Measurements from ENCODE around the gene HAUS2.
A peak's percentile ranks its signal among the peaks of the same experiment; 100 is the strongest.

Gene HAUS2

DNA sequence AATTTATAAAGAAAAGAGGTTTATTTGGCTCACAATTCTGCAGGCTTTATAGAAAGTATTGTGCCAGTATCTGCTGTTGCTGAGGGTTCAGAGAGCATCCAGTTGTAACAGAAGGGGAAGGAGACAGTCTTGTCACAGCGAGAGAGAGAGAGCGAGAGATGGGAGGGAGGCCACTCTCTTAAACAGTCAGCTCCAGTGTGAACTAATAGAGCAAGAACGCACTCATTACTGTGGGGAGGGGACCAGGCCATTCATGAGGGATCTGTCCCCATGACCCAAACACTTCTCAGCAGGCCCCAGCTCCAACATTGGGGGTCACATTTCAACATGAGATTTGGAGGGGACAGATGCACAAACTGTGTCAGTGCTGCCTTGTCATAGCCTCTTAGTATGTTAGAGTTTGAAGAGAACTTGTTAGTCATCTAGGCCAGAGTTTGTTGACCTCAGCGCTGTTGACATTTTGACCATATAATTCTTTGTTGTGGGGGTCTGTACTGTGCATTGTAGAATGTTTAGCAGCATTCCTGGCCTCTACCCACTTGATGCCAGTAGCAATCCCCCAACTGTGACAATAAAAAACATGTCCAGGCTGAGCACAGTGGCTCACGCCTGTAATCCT lies 42.1 kb downstream of the HAUS2 start:
- Histone ChIP-seq H3K9me3 (ENCODE audit: severe bottlenecking) (no peaks in the 10 kb centered on the region), H3K36me3 (ENCODE audit: low read depth) (no peaks in the 10 kb centered on the region), H3K27me3 (ENCODE audit: insufficient read depth, poor library complexity, severe bottlenecking) (no peaks in the 10 kb centered on the region), H3K4me1 (ENCODE audit: insufficient read depth, poor library complexity, severe bottlenecking) (no peaks in the 10 kb centered on the region), H3K4me3 (ENCODE audit: severe bottlenecking) (no peak overlapping the region), H3K27ac (ENCODE audit: poor library complexity, severe bottlenecking) (no peak overlapping the region)
- TF ChIP-seq, protein P1, sequence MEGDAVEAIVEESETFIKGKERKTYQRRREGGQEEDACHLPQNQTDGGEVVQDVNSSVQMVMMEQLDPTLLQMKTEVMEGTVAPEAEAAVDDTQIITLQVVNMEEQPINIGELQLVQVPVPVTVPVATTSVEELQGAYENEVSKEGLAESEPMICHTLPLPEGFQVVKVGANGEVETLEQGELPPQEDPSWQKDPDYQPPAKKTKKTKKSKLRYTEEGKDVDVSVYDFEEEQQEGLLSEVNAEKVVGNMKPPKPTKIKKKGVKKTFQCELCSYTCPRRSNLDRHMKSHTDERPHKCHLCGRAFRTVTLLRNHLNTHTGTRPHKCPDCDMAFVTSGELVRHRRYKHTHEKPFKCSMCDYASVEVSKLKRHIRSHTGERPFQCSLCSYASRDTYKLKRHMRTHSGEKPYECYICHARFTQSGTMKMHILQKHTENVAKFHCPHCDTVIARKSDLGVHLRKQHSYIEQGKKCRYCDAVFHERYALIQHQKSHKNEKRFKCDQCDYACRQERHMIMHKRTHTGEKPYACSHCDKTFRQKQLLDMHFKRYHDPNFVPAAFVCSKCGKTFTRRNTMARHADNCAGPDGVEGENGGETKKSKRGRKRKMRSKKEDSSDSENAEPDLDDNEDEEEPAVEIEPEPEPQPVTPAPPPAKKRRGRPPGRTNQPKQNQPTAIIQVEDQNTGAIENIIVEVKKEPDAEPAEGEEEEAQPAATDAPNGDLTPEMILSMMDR (IDR thresholded peaks at IDR 0.05; ENCODE audit: poor library complexity, severe bottlenecking), result no peak
- no peak for DNase-seq (ENCODE audit: low spot score)
- ATAC-seq (ENCODE audit: low read depth), result no peak

DNA sequence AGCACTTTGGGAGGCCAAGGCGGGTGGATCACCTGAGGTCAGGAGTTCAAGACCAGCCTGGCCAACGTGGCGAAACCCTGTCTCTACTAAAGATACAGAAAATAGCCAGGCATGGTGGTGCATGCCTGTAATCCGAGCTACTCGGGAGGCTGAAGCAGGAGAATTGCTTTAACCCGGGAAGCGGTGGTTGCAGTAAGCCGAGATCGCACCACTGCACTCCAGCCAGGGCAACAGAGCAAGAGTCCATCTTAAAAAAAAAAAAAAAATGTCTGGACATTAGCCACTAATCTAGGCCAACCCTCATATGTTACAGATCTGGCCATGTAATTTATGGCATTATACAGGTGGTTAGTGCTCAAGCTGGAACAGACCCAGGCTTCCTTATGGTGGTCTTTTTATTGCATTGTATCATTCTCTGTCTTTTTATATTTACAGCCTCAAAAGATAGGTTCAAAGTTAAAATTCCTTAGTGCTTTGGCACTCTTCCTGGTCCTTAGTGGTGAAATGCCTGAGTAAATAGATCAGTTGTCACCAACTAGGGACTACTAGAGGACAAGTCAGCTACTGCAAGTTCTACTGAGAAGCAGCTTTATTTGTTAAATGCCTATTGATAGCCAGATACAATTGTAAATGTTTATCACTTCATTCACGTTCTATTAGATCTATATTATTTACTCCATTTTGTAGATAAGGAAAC lies 42.7 kb downstream of the HAUS2 start:
- TF ChIP-seq, protein P1 (IDR thresholded peaks at IDR 0.05; ENCODE audit: poor library complexity, severe bottlenecking), result peak; percentile 47
- DNase-seq (ENCODE audit: low spot score) (no peak), ATAC-seq (ENCODE audit: low read depth) (0 out of 3 replicates have a peak, but pooled peaks have one; percentile 32)
- no peaks in the 10 kb centered on the region for H3K36me3 ChIP-seq (ENCODE audit: low read depth)
- H3K9me3 ChIP-seq (ENCODE audit: severe bottlenecking), result no peaks in the 10 kb centered on the region
- H3K27me3 ChIP-seq (ENCODE audit: insufficient read depth, poor library complexity, severe bottlenecking), result no peaks in the 10 kb centered on the region
- no peak overlapping the region for H3K27ac ChIP-seq (ENCODE audit: poor library complexity, severe bottlenecking)
- no peaks in the 10 kb centered on the region for H3K4me1 ChIP-seq (ENCODE audit: insufficient read depth, poor library complexity, severe bottlenecking)
- no peak overlapping the region for H3K4me3 ChIP-seq (ENCODE audit: severe bottlenecking)

DNA sequence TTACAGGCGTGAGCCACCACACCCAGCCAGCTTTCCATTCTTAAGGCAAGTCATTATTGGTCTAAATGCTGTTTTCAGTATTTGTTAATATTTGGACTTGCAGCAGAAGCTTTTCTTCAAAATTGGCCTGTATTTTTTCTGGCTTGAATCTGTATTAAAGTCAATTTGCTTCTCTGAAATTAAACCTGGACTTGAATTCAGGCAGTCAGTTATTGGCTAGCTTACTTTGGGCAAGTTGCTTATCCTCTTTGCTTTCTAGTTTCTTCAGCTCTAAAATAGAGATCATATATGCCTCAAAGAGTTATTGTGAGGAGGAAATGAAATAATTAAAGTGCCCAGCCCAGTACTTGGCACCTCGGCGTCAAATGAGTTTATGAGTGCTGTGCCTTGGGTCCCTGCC lies 44.1 kb downstream of the HAUS2 start:
- Histone ChIP-seq H3K4me3 (ENCODE audit: severe bottlenecking) (no peak overlapping the region), H3K36me3 (ENCODE audit: low read depth) (no peaks in the 10 kb centered on the region), H3K27ac (ENCODE audit: poor library complexity, severe bottlenecking) (no peak overlapping the region), H3K27me3 (ENCODE audit: insufficient read depth, poor library complexity, severe bottlenecking) (no peaks in the 10 kb centered on the region), H3K4me1 (ENCODE audit: insufficient read depth, poor library complexity, severe bottlenecking) (no peaks in the 10 kb centered on the region), H3K9me3 (ENCODE audit: severe bottlenecking) (no peaks in the 10 kb centered on the region)
- TF ChIP-seq, protein P1 (IDR thresholded peaks at IDR 0.05; ENCODE audit: poor library complexity, severe bottlenecking), result no peak
- DNase-seq (ENCODE audit: low spot score) (no peak), ATAC-seq (ENCODE audit: low read depth) (no peak)

DNA sequence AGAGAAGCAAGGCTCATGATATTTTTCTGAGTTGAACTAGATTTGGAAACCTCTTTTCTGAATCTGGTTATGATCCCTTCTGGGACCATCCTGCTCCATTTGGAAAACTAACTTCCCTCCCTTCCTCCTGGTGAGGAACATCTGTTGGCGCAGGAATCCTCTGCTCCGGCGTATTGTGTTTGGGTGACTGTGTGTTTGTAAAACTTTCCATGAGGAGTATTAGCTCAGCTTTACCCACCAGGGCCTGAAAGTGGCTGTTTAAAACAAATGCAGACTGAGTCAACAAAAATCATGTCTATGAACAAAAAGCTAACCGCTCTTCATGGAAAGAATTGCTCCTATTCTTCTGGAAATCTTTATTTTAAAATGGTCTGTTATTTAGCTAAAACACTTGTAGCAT lies 44.5 kb downstream of the HAUS2 start:
- no peaks in the 10 kb centered on the region for H3K27me3 ChIP-seq (ENCODE audit: insufficient read depth, poor library complexity, severe bottlenecking)
- H3K9me3 ChIP-seq (ENCODE audit: severe bottlenecking), result no peaks in the 10 kb centered on the region
- TF ChIP-seq, protein P1 (IDR thresholded peaks at IDR 0.05; ENCODE audit: poor library complexity, severe bottlenecking), result no peak
- no peak overlapping the region for H3K4me3 ChIP-seq (ENCODE audit: severe bottlenecking)
- H3K27ac ChIP-seq (ENCODE audit: poor library complexity, severe bottlenecking), result no peak overlapping the region
- DNase-seq (ENCODE audit: low spot score) (no peak), ATAC-seq (ENCODE audit: low read depth) (no peak)
- H3K4me1 ChIP-seq (ENCODE audit: insufficient read depth, poor library complexity, severe bottlenecking), result no peaks in the 10 kb centered on the region
- H3K36me3 ChIP-seq (ENCODE audit: low read depth), result no peaks in the 10 kb centered on the region

DNA sequence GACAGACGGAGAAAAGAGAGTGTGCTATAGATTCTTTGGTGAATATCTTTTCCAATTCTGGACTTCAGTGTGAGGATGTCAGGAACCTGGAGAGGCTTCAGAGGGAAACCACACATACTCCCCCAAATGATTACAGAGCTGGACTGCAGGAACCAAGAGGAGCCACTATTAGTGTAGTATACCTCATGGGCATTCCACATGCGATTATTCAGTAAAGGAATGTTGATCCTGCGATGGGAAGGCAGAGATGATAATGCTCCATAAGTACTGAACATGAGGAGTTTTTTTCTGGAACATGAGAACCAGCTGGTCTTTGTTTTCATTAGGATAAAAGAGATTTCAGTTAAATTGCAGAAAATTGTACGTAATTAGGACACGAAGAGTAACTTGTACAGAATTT lies 45.5 kb downstream of the HAUS2 start:
- ATAC-seq (ENCODE audit: low read depth) (no peak), DNase-seq (ENCODE audit: low spot score) (no peak)
- no peaks in the 10 kb centered on the region for H3K4me1 ChIP-seq (ENCODE audit: insufficient read depth, poor library complexity, severe bottlenecking)
- H3K36me3 ChIP-seq (ENCODE audit: low read depth), result no peaks in the 10 kb centered on the region
- TF ChIP-seq, protein P1 (IDR thresholded peaks at IDR 0.05; ENCODE audit: poor library complexity, severe bottlenecking), result no peak
- H3K9me3 ChIP-seq (ENCODE audit: severe bottlenecking), result no peaks in the 10 kb centered on the region
- H3K27ac ChIP-seq (ENCODE audit: poor library complexity, severe bottlenecking), result no peak overlapping the region
- no peak overlapping the region for H3K4me3 ChIP-seq (ENCODE audit: severe bottlenecking)
- no peaks in the 10 kb centered on the region for H3K27me3 ChIP-seq (ENCODE audit: insufficient read depth, poor library complexity, severe bottlenecking)

All from RWPE2 (cell line).